Neural cell (in vitro differentiated cells): Measurements from ENCODE around the gene ANKMY1.

Source experiments
- CTCF ChIP-seq: fragments of 450-650 bp; IDR thresholded peaks from 2 replicates; pipeline ENCODE4 v1.5.1; 2014; ENCODE audit warnings: antibody characterized with exemption, mild to moderate bottlenecking, moderate library complexity; ENCODE audit not compliant: poor library complexity, severe bottlenecking
- POLR2AphosphoS5 ChIP-seq: IDR thresholded peaks from 2 replicates; pipeline ENCODE4 v1.6.1; 2012
- SMC3 ChIP-seq: fragments of 450-650 bp; conservative IDR thresholded peaks from 2 replicates; pipeline ENCODE4 v1.6.1; 2014; ENCODE audit warnings: antibody characterized with exemption, mild to moderate bottlenecking, moderate library complexity; ENCODE audit not compliant: poor library complexity

GRCh38 chr2:240494194-240494793, 63.5 kb downstream of the ANKMY1 start:
- TF ChIP-seq POLR2AphosphoS5: no peak
- TF ChIP-seq CTCF: no peak
- TF ChIP-seq SMC3: no peak
